Islet of Langerhans (tissue), 1 donor: ENCODE data around the gene SLC4A2.
"Not testable (repeated sequence)": the region's sequence is repeated elsewhere in the genome, so short reads cannot be mapped to it uniquely, and the experiment has no call there.

Experiments
- FAIRE-seq: peaks from one replicate; lab custom pipeline; 2011; peaks lifted over from hg19 to GRCh38; lab: Jason Lieb, UNC

SLC4A2 gene

GRCh38 chr7:151025924-151026671 lies 33.3 kb upstream of the SLC4A2 start:
- FAIRE-seq, result no peak

- not testable (repeated sequence) for FAIRE-seq
These were observed 32.3 kb upstream of the SLC4A2 start for GRCh38 chr7:151026771-151027727.

- not testable (repeated sequence) for FAIRE-seq
These were observed 31.7 kb upstream of the SLC4A2 start for GRCh38 chr7:151027728-151028130.

- FAIRE-seq, result no peak
These were observed 31.1 kb upstream of the SLC4A2 start, which contains the start of gene ABCB8 for GRCh38 chr7:151028131-151028947. ABCB8 (plus strand) TSS chr7:151028450; CDS start chr7:151028516, 66 bp downstream.

GRCh38 chr7:151028948-151029501 lies 30.4 kb upstream of the SLC4A2 start:
- no peak for FAIRE-seq

- FAIRE-seq, result no peak
These were observed 28.4 kb upstream of the SLC4A2 start for GRCh38 chr7:151031011-151031410.

- no peak for FAIRE-seq
These were observed 26.2 kb upstream of the SLC4A2 start for GRCh38 chr7:151032936-151033863.

- no peak for FAIRE-seq
These were observed 25.5 kb upstream of the SLC4A2 start for GRCh38 chr7:151033864-151034249.

GRCh38 chr7:151034312-151035025 lies 24.9 kb upstream of the SLC4A2 start:
- FAIRE-seq, result no peak

- no peak for FAIRE-seq
These were observed 24.2 kb upstream of the SLC4A2 start for GRCh38 chr7:151035026-151035717.

- no peak for FAIRE-seq
These were observed 23.5 kb upstream of the SLC4A2 start for GRCh38 chr7:151035902-151036301.

GRCh38 chr7:151038951-151039849 lies 20.2 kb upstream of the SLC4A2 start:
- no peak for FAIRE-seq

- FAIRE-seq, result no peak
These were observed 19.4 kb upstream of the SLC4A2 start for GRCh38 chr7:151039850-151040548.

GRCh38 chr7:151040616-151041375 lies 18.6 kb upstream of the SLC4A2 start:
- no peak for FAIRE-seq

GRCh38 chr7:151043449-151043848 lies 15.9 kb upstream of the SLC4A2 start:
- not testable (repeated sequence) for FAIRE-seq

GRCh38 chr7:151043959-151044358 lies 15.4 kb upstream of the SLC4A2 start:
- no peak for FAIRE-seq

GRCh38 chr7:151045262-151045661 lies 14.1 kb upstream of the SLC4A2 start:
- no peak for FAIRE-seq
